Mucosa of descending colon (tissue), 3 donors: ENCODE measurements around the gene RAD51B. TPM values are rescaled to one million over a fixed set of nuclear protein-coding genes. Genes with fewer than 3 reads are reported as not detected.

Experiments
- ATAC-seq: fragments of 200-7000 bp; cut with Tn5 transposase; one replicate; pipeline ENCODE4 v1.9.1; 2020; ENCODE audit warnings: mild to moderate bottlenecking, moderate library complexity
- DNase-seq, 3 donors: peaks; one replicate each; pipeline ENCODE4 v3.0.0-alpha.2; 2020
- H3K36me3 ChIP-seq: fragments of 200-600 bp; one replicate; pipeline ENCODE4 v1.8.0; 2021; ENCODE audit warnings: low read depth, mild to moderate bottlenecking
- H3K4me1 ChIP-seq: fragments of 200-600 bp; one replicate; pipeline ENCODE4 v1.8.0; 2021; ENCODE audit warnings: low read depth, mild to moderate bottlenecking
- H3K4me3 ChIP-seq: fragments of 200-600 bp; one replicate; pipeline ENCODE4 v1.8.0; 2021; ENCODE audit warnings: mild to moderate bottlenecking
- H3K9me3 ChIP-seq: fragments of 200-600 bp; one replicate; pipeline ENCODE4 v1.8.0; 2021; ENCODE audit warnings: mild to moderate bottlenecking
- intact Hi-C, 2 donors: fragments of 100-400 bp; cut with DNase I in 1 of 2; cut with micrococcal nuclease in 1 of 2; formaldehyde crosslinking; loops; one replicate each; pipeline versions ENCODE4 v1.11.0 to v1.11.1; 2022; cut with DNase I, micrococcal nuclease
- total RNA-seq, 3 donors: library from RNA; stranded (reverse); fragmentation: NEBNext Ultra II Directional in 2 of 3; extraction: Animal tissue kit (Norgen Biotek cat#: 25700) in 2 of 3; gene quantifications; one replicate each; pipeline versions ENCODE4 v1.2.1 to v1.2.4, GENCODE V29; 2021 to 2023
- TF ChIP-seq, protein P1 (sequence below): fragments of 200-600 bp; IDR thresholded peaks from one replicate; pipeline ENCODE4 v1.8.0; 2022; ENCODE audit warnings: antibody characterized with exemption, mild to moderate bottlenecking
- donor health status: DM: no; HTN: no; CAD: no; lungs with moderate emphysema.
- donor health status: DM: no; HTN: no; CAD: no.
- donor health status: DM: no; HTN: yes; CAD: no.

Gene RAD51B
- total RNA-seq, 3 donors from 2014 or later = 15.8 to 23.3 (median 20.9) TPM

DNA sequence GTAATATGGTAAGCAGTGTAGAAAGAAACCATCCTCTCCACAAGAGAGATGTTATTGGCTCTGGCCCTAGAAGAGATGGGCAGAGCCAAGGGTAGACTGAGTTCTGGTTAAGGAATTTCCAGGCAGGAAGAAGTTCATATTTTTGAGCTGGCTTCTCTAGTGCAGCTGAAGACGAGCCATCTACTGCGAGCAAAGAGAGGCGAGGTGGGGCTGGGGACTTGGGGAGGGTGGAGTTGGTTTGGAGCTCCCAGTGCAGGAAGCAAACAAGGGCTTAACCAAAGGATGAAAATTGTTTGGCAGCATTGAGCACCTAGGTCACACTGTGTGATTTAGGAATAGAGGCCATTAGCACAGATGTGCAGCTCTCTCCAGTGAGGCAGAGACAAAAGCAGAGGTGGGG, 733.7 kb downstream of the RAD51B start:
- no peaks in the 10 kb centered on the region for H3K4me1 ChIP-seq
- DNase-seq (no peak), ATAC-seq (no peak)
- intact Hi-C loops = no loop called here
- no peaks in the 10 kb centered on the region for H3K36me3 ChIP-seq
- H3K9me3 ChIP-seq = no peaks in the 10 kb centered on the region
- H3K4me3 ChIP-seq = no peak overlapping the region
- TF ChIP-seq, protein P1, sequence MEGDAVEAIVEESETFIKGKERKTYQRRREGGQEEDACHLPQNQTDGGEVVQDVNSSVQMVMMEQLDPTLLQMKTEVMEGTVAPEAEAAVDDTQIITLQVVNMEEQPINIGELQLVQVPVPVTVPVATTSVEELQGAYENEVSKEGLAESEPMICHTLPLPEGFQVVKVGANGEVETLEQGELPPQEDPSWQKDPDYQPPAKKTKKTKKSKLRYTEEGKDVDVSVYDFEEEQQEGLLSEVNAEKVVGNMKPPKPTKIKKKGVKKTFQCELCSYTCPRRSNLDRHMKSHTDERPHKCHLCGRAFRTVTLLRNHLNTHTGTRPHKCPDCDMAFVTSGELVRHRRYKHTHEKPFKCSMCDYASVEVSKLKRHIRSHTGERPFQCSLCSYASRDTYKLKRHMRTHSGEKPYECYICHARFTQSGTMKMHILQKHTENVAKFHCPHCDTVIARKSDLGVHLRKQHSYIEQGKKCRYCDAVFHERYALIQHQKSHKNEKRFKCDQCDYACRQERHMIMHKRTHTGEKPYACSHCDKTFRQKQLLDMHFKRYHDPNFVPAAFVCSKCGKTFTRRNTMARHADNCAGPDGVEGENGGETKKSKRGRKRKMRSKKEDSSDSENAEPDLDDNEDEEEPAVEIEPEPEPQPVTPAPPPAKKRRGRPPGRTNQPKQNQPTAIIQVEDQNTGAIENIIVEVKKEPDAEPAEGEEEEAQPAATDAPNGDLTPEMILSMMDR = no peak

DNA sequence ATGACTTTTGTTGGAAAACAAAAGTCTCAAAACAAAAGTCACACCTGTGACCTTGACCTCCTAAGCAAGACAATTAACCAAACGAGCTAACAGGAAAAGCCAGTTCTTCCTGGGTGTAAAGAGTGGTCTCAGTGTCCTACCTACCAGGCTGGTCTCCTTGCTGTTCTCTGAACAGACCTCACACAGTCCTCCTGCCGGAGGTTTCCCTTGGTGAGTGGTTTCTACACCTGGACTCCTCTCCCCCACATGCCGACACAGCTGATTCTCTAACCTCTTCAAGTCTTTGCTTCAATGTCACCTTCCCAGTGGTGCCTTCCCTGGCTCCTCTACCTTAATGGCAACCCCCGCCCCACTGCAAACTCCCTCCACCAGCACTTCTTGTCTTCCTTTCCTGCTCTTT, 734.7 kb downstream of the RAD51B start:
- intact Hi-C loops = no loop called here
- ATAC-seq (no peak), DNase-seq (no peak)
- H3K4me3 ChIP-seq = no peak overlapping the region
- no peaks in the 10 kb centered on the region for H3K36me3 ChIP-seq
- no peaks in the 10 kb centered on the region for H3K9me3 ChIP-seq
- H3K4me1 ChIP-seq = no peaks in the 10 kb centered on the region
- TF ChIP-seq, protein P1 = no peak

DNA sequence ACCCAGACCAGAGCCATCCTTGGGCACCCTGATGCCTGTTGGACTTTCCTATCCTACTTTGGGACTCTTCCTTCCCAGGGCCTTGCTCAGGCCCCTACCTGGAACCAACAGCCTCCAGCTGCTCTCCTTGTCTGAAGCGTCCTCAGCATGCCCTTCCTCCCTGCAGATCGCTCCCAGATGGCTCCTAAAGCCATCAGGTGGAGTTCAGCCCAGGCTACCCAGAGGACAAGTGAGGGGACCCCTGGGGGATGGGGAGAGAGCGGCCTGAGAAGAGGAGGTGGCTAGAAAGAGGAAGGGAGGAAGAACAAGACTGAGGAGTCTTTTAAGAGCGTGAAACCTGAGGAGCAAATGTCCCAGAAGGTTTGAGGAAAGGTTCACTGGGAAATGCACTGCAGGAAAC, 736.7 kb downstream of the RAD51B start:
- Histone ChIP-seq H3K36me3 (no peaks in the 10 kb centered on the region), H3K4me1 (no peaks in the 10 kb centered on the region), H3K9me3 (no peaks in the 10 kb centered on the region), H3K4me3 (no peak overlapping the region)
- TF ChIP-seq, protein P1 = no peak
- ATAC-seq = no peak
- no peak for DNase-seq
- intact Hi-C loops = no loop called here

DNA sequence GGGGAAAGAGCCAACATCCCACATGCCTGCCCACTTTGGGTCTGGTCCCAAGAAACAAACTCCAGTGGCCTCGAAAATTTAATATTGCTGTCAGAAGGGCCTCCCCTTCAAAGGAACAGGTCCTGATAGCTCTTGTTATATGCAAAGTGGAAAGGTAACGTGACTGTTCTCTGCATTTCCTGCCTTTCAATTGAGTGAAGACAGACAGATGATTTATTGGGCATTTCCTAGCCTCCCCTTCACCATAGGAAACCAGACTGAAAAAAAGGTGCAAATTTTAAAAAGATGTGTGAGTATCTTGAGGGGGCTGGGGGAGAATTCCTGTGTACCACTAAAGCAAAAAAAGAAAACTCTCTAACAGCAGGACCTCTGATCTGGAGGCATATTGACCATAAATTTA, 738.1 kb downstream of the RAD51B start:
- TF ChIP-seq, protein P1 = no peak
- Histone ChIP-seq H3K36me3 (no peaks in the 10 kb centered on the region), H3K9me3 (no peaks in the 10 kb centered on the region), H3K4me3 (no peak overlapping the region), H3K4me1 (no peaks in the 10 kb centered on the region)
- no peak for ATAC-seq
- intact Hi-C loops = no loop called here
- no peak for DNase-seq

DNA sequence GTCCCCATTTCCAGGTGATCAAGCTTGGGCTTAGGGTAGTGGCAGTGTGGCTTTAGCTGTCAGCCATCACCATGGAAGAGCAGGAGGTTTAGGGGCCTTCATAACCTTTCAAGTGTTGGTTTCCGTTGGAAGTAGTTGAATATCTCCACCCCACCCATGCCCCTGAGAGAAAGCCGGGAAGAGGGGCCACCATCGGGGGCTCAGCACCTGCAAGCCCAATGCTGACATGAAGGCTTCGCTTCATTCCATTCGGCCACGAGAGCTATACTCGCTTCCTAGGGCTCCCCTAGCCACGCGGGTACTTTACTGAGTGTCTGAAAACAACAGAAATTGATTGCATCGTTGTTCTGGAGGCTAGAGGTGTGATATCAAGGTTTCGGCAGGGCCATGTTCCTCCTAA, 738.5 kb downstream of the RAD51B start:
- intact Hi-C loops = no loop called here

More for the DNA sequence above, 738.5 kb downstream of the RAD51B start:
- DNase-seq = no peak
- no peak for ATAC-seq
- TF ChIP-seq, protein P1 = no peak
- Histone ChIP-seq H3K36me3 (no peaks in the 10 kb centered on the region), H3K9me3 (no peaks in the 10 kb centered on the region), H3K4me1 (no peaks in the 10 kb centered on the region), H3K4me3 (no peak overlapping the region)
